NCI-H345 treated with DMSO at 0.1 percent for 48 hours (cell line): ENCODE measurements around the gene CHST11.
"Not testable (repeated sequence)": the region's sequence is repeated elsewhere in the genome, so short reads cannot be mapped to it uniquely, and the experiment has no call there.

ENCODE experiments used
- DNase-seq: peaks from one replicate; lab custom pipeline; 2025; ENCODE audit not compliant: unreplicated experiment; lab: John Stamatoyannopoulos, UW

Gene CHST11

GRCh38 chr12:104600036-104600712, 143.4 kb downstream of the CHST11 start:
- no peak for DNase-seq

- DNase-seq: no peak
These were observed 144.3 kb downstream of the CHST11 start for GRCh38 chr12:104600790-104601739.

- DNase-seq: no peak
These were observed 145.7 kb downstream of the CHST11 start for GRCh38 chr12:104602406-104602805.

GRCh38 chr12:104602896-104603295, 146.1 kb downstream of the CHST11 start:
- DNase-seq: no peak

- DNase-seq: no peak
These were observed 146.8 kb downstream of the CHST11 start for GRCh38 chr12:104603545-104603973.

- DNase-seq: no peak
These were observed 147.6 kb downstream of the CHST11 start for GRCh38 chr12:104604070-104604994.

- DNase-seq: no peak
These were observed 148.4 kb downstream of the CHST11 start for GRCh38 chr12:104604995-104605675.

- DNase-seq: no peak
These were observed 148.9 kb downstream of the CHST11 start for GRCh38 chr12:104605685-104606084.

GRCh38 chr12:104608998-104609397, 152.2 kb downstream of the CHST11 start:
- DNase-seq: no peak

- DNase-seq: no peak
These were observed 152.7 kb downstream of the CHST11 start for GRCh38 chr12:104609445-104609844.

GRCh38 chr12:104610513-104611235, 153.9 kb downstream of the CHST11 start:
- no peak for DNase-seq

GRCh38 chr12:104611671-104612070, 154.9 kb downstream of the CHST11 start:
- DNase-seq: no peak

GRCh38 chr12:104613372-104613771, 156.6 kb downstream of the CHST11 start:
- DNase-seq: not testable (repeated sequence)

GRCh38 chr12:104615048-104615561, 158.4 kb downstream of the CHST11 start:
- no peak for DNase-seq

- no peak for DNase-seq
These were observed 161.9 kb downstream of the CHST11 start for GRCh38 chr12:104618691-104619090.

GRCh38 chr12:104619305-104619704, 162.6 kb downstream of the CHST11 start:
- DNase-seq: no peak

- DNase-seq: no peak
These were observed 164.2 kb downstream of the CHST11 start for GRCh38 chr12:104620837-104621531.

- DNase-seq: no peak
These were observed 166.2 kb downstream of the CHST11 start for GRCh38 chr12:104622928-104623327.

GRCh38 chr12:104623883-104624282, 167.1 kb downstream of the CHST11 start:
- no peak for DNase-seq
